H1 (cell line): ENCODE data around the gene RXRA.

Experiments used
- CHD2 ChIP-seq: IDR thresholded peaks from 2 replicates; pipeline ENCODE4 v1.6.1; 2012; ENCODE audit warnings: low read length, improper control_type of control experiment
- JUND ChIP-seq: IDR thresholded peaks from 2 replicates; pipeline ENCODE4 v1.6.1; 2011; ENCODE audit warnings: mild to moderate bottlenecking, improper control_type of control experiment, low read length
- POLR2A ChIP-seq, 2 experiments: IDR thresholded peaks; 1 replicate in 1 of 2; 2 replicates in 1 of 2; pipeline ENCODE4 v1.6.1; 2011; ENCODE audit warnings: low read depth in 2 of 2, low read length in 2 of 2, mild to moderate bottlenecking in 2 of 2; ENCODE audit errors: control extremely low read depth in 1 of 2
- POLR2AphosphoS5 ChIP-seq: IDR thresholded peaks from 2 replicates; pipeline ENCODE4 v1.6.1; 2011; ENCODE audit warnings: low read depth, low read length
- RXRA ChIP-seq: IDR thresholded peaks from 2 replicates; pipeline ENCODE4 v1.6.1; 2011; ENCODE audit warnings: low read depth, mild to moderate bottlenecking, low read length, moderate library complexity; ENCODE audit not compliant: insufficient read depth

DNA sequence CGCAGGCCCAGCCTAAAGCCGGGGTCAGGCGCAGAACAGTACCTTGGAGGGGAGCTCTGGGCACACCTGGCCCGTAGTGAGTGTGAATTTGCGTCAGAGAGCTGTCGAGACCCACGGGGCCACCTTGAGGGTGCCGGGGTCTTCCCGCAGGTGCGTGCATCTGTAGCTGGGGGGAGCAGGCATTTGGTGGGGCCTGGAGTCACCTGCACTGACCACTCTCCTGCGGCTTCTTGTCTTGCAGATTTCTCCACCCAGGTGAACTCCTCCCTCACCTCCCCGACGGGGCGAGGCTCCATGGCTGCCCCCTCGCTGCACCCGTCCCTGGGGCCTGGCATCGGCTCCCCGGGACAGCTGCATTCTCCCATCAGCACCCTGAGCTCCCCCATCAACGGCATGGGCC is 75.1 kb downstream of the RXRA start:
- no peak for TF ChIP-seq CHD2
- TF ChIP-seq JUND: no peak
- no peak for TF ChIP-seq POLR2A (IDR thresholded peaks at IDR 0.05; ENCODE audit: control extremely low read depth in 1 of 2, low read depth in 2 of 2, low read length in 2 of 2)
- no peak for TF ChIP-seq RXRA
- TF ChIP-seq POLR2AphosphoS5: no peak
